PFSK-1 (cell line): ENCODE measurements around the gene NRL.

Experiments used
- FOXP2 ChIP-seq: optimal IDR thresholded peaks from 2 replicates; pipeline ENCODE3; 2011; ENCODE audit warnings: borderline replicate concordance, control low read depth, inconsistent platforms; ENCODE audit not compliant: insufficient read depth; ENCODE audit errors: extremely low read length, extremely low read depth
- POLR2AphosphoS5 ChIP-seq: IDR thresholded peaks from 2 replicates; pipeline ENCODE4 v1.6.1; 2012; ENCODE audit warnings: low read depth, mild to moderate bottlenecking, control low read depth, low read length, moderate library complexity
- SIN3A ChIP-seq: IDR thresholded peaks from 2 replicates; pipeline ENCODE4 v1.6.1; 2012; ENCODE audit warnings: mild to moderate bottlenecking, low read length, moderate library complexity, borderline replicate concordance; ENCODE audit not compliant: insufficient read depth
- TAF1 ChIP-seq: IDR thresholded peaks from 2 replicates; pipeline ENCODE4 v1.6.1; 2012; ENCODE audit warnings: low read length, control low read depth, borderline replicate concordance; ENCODE audit not compliant: insufficient read depth
- TF ChIP-seq, protein P1 (sequence below), 2 experiments: IDR thresholded peaks; 2 replicates each; pipeline versions ENCODE4 v1.6.1 to v1.8.0; 2011 to 2012; ENCODE audit warnings: low read depth in 2 of 2, low read length in 2 of 2, control low read depth in 1 of 2, inconsistent platforms in 1 of 2, mild to moderate bottlenecking in 1 of 2, moderate library complexity in 1 of 2; ENCODE audit not compliant: insufficient read depth in 1 of 2

Gene NRL

DNA sequence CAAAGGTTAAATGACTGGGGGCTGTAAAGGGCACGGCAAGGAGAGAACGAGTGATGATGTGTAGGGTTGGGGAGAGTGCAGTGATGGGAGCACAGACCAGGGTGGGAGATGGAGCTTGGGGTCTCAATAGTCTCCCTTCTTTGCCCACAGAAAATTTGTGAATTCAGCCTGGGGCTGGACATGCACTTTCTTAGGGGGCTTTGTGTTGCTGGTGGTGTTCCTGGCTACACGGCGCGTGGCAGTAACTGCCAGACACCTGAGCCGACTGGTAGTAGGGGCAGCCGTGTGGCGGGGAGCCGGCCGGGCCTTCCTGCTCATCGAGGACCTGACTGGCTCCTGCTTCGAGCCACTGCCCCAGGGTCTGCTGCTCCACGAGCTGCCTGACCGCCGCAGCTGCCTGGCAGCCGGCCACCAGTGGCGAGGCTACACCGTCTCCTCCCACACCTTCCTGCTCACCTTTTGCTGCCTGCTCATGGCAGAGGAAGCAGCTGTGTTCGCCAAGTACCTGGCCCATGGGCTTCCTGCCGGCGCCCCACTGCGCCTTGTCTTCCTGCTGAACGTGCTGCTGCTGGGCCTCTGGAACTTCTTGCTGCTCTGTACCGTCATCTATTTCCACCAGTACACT, 17.4 kb upstream of the NRL start:
- no peak for TF ChIP-seq TAF1
- no peak for TF ChIP-seq FOXP2
- TF ChIP-seq, protein P1, sequence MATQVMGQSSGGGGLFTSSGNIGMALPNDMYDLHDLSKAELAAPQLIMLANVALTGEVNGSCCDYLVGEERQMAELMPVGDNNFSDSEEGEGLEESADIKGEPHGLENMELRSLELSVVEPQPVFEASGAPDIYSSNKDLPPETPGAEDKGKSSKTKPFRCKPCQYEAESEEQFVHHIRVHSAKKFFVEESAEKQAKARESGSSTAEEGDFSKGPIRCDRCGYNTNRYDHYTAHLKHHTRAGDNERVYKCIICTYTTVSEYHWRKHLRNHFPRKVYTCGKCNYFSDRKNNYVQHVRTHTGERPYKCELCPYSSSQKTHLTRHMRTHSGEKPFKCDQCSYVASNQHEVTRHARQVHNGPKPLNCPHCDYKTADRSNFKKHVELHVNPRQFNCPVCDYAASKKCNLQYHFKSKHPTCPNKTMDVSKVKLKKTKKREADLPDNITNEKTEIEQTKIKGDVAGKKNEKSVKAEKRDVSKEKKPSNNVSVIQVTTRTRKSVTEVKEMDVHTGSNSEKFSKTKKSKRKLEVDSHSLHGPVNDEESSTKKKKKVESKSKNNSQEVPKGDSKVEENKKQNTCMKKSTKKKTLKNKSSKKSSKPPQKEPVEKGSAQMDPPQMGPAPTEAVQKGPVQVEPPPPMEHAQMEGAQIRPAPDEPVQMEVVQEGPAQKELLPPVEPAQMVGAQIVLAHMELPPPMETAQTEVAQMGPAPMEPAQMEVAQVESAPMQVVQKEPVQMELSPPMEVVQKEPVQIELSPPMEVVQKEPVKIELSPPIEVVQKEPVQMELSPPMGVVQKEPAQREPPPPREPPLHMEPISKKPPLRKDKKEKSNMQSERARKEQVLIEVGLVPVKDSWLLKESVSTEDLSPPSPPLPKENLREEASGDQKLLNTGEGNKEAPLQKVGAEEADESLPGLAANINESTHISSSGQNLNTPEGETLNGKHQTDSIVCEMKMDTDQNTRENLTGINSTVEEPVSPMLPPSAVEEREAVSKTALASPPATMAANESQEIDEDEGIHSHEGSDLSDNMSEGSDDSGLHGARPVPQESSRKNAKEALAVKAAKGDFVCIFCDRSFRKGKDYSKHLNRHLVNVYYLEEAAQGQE (IDR thresholded peaks at IDR 0.05; ENCODE audit: insufficient read depth in 1 of 2, low read depth in 2 of 2, low read length in 2 of 2): no peak
- TF ChIP-seq POLR2AphosphoS5: no peak
- no peak for TF ChIP-seq SIN3A

DNA sequence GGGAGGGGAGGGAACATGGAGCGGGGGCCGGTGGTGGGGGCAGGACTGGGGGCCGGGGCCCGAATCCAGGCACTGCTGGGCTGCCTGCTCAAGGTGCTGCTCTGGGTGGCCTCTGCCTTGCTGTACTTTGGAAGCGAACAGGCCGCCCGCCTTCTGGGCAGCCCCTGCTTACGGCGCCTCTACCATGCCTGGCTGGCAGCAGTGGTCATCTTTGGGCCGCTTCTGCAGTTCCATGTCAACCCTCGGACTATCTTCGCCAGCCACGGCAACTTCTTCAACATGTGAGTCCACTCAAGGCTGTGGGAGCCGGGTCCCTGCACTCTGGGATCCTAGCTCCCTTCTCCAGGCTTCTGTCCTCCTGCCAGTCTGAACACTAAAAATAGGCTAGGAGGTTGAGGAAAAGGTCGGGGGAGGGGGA, 16.8 kb upstream of the NRL start:
- TF ChIP-seq POLR2AphosphoS5: no peak
- TF ChIP-seq SIN3A: no peak
- TF ChIP-seq FOXP2: no peak
- TF ChIP-seq, protein P1 (IDR thresholded peaks at IDR 0.05; ENCODE audit: insufficient read depth in 1 of 2, low read depth in 2 of 2, low read length in 2 of 2): no peak
- TF ChIP-seq TAF1: no peak

DNA sequence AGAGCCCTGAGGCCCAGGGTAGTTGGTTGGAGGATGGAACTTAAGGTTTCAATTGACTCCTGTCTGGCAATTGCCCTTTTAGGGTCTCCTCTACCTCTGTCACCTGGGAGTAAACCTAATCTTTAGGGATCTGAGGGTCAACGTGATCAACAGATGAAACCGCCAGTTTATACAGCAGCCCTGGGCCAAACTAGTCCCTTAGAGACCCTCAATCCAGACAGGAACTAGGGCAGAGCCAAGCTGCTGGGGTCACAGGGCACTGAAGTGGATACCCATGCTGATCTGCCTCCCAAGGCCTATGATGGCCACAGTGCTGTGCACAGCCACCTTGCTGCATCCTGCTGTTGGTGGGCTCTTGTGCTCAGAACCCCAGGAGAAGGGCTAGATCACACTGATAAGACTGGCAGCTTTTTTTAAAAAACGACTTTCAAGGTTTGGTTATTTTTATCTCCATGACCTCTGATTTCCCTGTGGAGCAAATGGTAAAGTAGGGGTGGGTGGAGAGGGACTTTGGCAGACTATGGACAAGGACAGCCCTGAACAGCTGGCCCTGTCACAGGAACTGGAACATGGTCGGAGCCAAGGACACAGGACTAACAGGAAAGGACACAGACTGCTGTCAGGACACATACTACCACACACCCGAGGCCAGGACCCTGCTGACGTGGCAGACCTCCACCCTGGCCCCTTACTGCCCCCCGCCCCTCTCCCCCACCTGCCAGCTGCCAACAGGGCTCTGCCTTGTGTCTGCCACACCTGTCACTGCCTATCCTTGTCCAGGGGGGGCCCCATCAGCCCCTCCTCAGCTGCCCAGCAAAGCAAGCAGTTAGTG, 16.2 kb upstream of the NRL start:
- TF ChIP-seq POLR2AphosphoS5: no peak
- TF ChIP-seq SIN3A: no peak
- no peak for TF ChIP-seq TAF1
- TF ChIP-seq, protein P1 (IDR thresholded peaks at IDR 0.05; ENCODE audit: insufficient read depth in 1 of 2, low read depth in 2 of 2, low read length in 2 of 2): no peak
- TF ChIP-seq FOXP2: no peak

DNA sequence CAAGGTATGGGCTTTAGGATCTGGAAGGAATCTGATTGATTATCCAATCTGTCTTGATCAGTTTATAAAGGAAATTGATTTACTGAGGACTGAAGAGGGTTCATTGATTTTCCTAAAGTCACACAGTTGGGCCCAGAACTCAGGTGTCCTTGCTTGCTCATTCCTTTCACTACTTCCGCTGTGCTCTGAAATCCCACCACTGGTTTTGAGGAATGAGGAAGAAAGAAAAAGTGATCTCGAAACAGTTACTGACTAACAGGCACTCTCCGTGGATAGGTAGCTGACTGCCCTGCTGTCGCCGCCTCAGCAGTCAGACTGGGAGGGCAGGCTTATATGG, 15.6 kb upstream of the NRL start, which contains the start of gene FITM1:
FITM1 (plus strand) TSS at position 280 of the 337 bp plus-strand sequence. CDS start 905 bp downstream, outside the sequence.
- no peak for TF ChIP-seq POLR2AphosphoS5
- no peak for TF ChIP-seq FOXP2
- TF ChIP-seq TAF1: no peak

DNA sequence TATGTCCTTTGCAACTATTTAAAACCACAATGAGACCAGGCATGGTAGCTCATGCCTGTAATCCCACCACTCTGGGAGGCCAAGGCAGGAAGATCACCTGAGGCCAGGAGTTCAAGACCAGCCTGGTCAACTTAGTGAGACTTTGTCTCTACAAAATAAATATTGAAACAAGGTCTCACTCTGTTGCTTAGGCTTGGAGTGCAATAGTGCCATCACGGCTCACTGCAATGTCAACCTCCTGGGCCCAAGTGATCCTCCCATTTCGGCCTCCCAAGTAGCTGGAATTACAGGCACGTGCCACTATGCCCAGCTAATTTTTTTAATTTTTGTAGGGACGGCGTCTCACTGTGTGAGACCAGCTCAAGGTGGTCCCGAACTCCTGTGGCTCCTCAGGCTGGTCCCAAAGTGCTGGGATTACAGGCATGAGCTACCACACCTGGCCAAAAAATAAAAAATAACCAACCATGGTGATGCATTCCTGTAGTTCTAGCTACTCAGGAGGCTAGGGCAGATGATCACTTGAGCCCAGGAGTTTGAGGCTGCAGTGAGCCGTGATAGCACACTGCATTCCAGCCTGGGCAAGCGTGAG, 14.8 kb upstream of the NRL start:
- TF ChIP-seq TAF1 (no peak), SIN3A (no peak), FOXP2 (no peak), POLR2AphosphoS5 (no peak)
- TF ChIP-seq, protein P1 (IDR thresholded peaks at IDR 0.05; ENCODE audit: insufficient read depth in 1 of 2, low read depth in 2 of 2, low read length in 2 of 2): no peak
